Stomach (tissue), 9 donors: Measurements from ENCODE around the gene SCFD2. TPM values are rescaled to one million over a fixed set of nuclear protein-coding genes. Genes with fewer than 3 reads are reported as not detected.
A peak's percentile ranks its signal among the peaks of the same experiment; 100 is the strongest.

Source experiments
- DNase-seq, 2 donors: peaks; one replicate each; pipeline versions ENCODE4 v3.0.0 to v3.0.0-alpha.2; 2013 to 2019
- H3K27ac ChIP-seq, 5 donors: fragments of 200-600 bp in 4 of 5; sonication (generic) in 4 of 5; one replicate each; pipeline ENCODE4 v1.5.1; 2013 to 2019; ENCODE audit warnings: mild to moderate bottlenecking in 1 of 5, moderate library complexity in 1 of 5
- H3K27me3 ChIP-seq, 3 donors: fragments of 200-600 bp; sonication (generic); one replicate each; pipeline ENCODE4 v1.5.1; 2017 to 2019; ENCODE audit warnings: mixed run types in 1 of 3
- H3K36me3 ChIP-seq, 4 donors: fragments of 200-600 bp; sonication (generic); 1 replicate in 3 of 4; 2 replicates in 1 of 4; pipeline ENCODE4 v1.5.1; 2016 to 2019
- H3K4me1 ChIP-seq, 4 donors: fragments of 200-600 bp; sonication (generic); one replicate each; pipeline ENCODE4 v1.5.1; 2016 to 2019
- H3K4me3 ChIP-seq, 4 donors: fragments of 200-600 bp; sonication (generic) in 3 of 4; one replicate each; pipeline ENCODE4 v1.5.1; 2016 to 2019; ENCODE audit warnings: mild to moderate bottlenecking in 1 of 4
- H3K9me3 ChIP-seq, 4 donors: fragments of 200-600 bp; sonication (generic); one replicate each; pipeline ENCODE4 v1.5.1; 2016 to 2019
- EP300 ChIP-seq: sonication (generic); formaldehyde crosslinking; IDR thresholded peaks from one replicate; pipeline ENCODE4 v1.6.1; 2017; ENCODE audit warnings: antibody characterized with exemption
- POLR2A ChIP-seq, 4 donors: fragments of 450-650 bp; IDR thresholded peaks; one replicate each; pipeline ENCODE4 v1.6.1; 2016; ENCODE audit warnings: antibody characterized with exemption in 4 of 4, control low read depth in 2 of 4, mild to moderate bottlenecking in 1 of 4, moderate library complexity in 1 of 4
- POLR2AphosphoS5 ChIP-seq, 3 donors: sonication (generic); formaldehyde crosslinking; IDR thresholded peaks; one replicate each; pipeline ENCODE4 v1.6.1; 2016; ENCODE audit warnings: antibody characterized with exemption in 3 of 3
- WGBS, 5 donors: extraction: QIAGEN DNeasy Blood & Tissue Kit in 3 of 5; methylation state at CpG; one replicate each; pipeline versions ENCODE4 v1.1.5 to v1.1.7; 2013 to 2018; 5-methylcytosine and 5-hydroxymethylcytosine counted together
- intact Hi-C: fragments of 100-400 bp; cut with DNase I; formaldehyde crosslinking; loops from one replicate; pipeline ENCODE4 v1.15.1; 2023; ENCODE audit warnings: low total_unique reads
- polyA plus RNA-seq, 3 donors: library from polyadenylated mRNA; stranded (reverse); fragments of 200-250 nt; gene quantifications; one replicate each; pipeline ENCODE4 v1.2.3, GENCODE V29; 2013
- total RNA-seq, 5 donors: library from RNA; depleted of rRNA; stranded (reverse); fragments of >200 nt; gene quantifications; one replicate each; pipeline versions ENCODE4 v1.1.0 to v1.2.3, GENCODE V29; 2014 to 2016
- TF ChIP-seq, protein P1 (sequence below), 7 experiments: fragments of 450-650 bp in 4 of 7; fragments of 200-600 bp in 3 of 7; sonication (generic) in 3 of 7; IDR thresholded peaks; one replicate each; pipeline ENCODE4 v1.5.1; 2016 to 2019; ENCODE audit warnings: antibody characterized with exemption in 7 of 7, control low read depth in 2 of 7, mild to moderate bottlenecking in 1 of 7
- donor health status: healthy with polysubstance abuse.
- donor health status: Bipolar disorder and iron deficiency.
- donor health status: healthy.

Gene SCFD2
- total and polyA plus RNA-seq, 8 donors = 2.9 to 40.2 (median 11.1) TPM

- H3K4me1 ChIP-seq = peaks cover 0 to 38% (median under 1%) of the 10 kb centered on the region in 4 donors
- intact Hi-C loops = no loop called here
- WGBS, 5 donors = 83 to 94% (median 89%) methylated on average over 3 of the region's 3 CpGs
- H3K9me3 ChIP-seq = no peaks in the 10 kb centered on the region
- no peaks in the 10 kb centered on the region for H3K36me3 ChIP-seq
- H3K27ac ChIP-seq = no peak overlapping the region
- no peaks in the 10 kb centered on the region for H3K27me3 ChIP-seq
- H3K4me3 ChIP-seq = no peak overlapping the region
- TF ChIP-seq POLR2AphosphoS5 (IDR thresholded peaks at IDR 0.05) = no peak
- TF ChIP-seq POLR2A (IDR thresholded peaks at IDR 0.05) = no peak
- TF ChIP-seq, protein P1, sequence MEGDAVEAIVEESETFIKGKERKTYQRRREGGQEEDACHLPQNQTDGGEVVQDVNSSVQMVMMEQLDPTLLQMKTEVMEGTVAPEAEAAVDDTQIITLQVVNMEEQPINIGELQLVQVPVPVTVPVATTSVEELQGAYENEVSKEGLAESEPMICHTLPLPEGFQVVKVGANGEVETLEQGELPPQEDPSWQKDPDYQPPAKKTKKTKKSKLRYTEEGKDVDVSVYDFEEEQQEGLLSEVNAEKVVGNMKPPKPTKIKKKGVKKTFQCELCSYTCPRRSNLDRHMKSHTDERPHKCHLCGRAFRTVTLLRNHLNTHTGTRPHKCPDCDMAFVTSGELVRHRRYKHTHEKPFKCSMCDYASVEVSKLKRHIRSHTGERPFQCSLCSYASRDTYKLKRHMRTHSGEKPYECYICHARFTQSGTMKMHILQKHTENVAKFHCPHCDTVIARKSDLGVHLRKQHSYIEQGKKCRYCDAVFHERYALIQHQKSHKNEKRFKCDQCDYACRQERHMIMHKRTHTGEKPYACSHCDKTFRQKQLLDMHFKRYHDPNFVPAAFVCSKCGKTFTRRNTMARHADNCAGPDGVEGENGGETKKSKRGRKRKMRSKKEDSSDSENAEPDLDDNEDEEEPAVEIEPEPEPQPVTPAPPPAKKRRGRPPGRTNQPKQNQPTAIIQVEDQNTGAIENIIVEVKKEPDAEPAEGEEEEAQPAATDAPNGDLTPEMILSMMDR (IDR thresholded peaks at IDR 0.05) = no peak
- TF ChIP-seq EP300 = no peak
- no peak for DNase-seq
These were observed 360.1 kb downstream of the SCFD2 start for GRCh38 chr4:53005808-53006207.

- peaks cover 0 to 32% (median 0%) of the 10 kb centered on the region in 4 donors for H3K4me1 ChIP-seq
- H3K36me3 ChIP-seq = no peaks in the 10 kb centered on the region
- intact Hi-C loops = no loop called here
- TF ChIP-seq EP300 (no peak), POLR2AphosphoS5 (IDR thresholded peaks at IDR 0.05) (no peak)
- H3K4me3 ChIP-seq = no peak overlapping the region
- WGBS, 5 donors = 79 to 91% (median 81%) methylated on average over 2 of the region's 2 CpGs
- H3K27ac ChIP-seq = no peak overlapping the region
- DNase-seq = peak in 1 of 2 donors; percentile 30
- H3K9me3 ChIP-seq = no peaks in the 10 kb centered on the region
- no peaks in the 10 kb centered on the region for H3K27me3 ChIP-seq
These were observed 360.7 kb downstream of the SCFD2 start for GRCh38 chr4:53005149-53005546.

- Histone ChIP-seq H3K36me3 (no peaks in the 10 kb centered on the region), H3K27me3 (no peaks in the 10 kb centered on the region), H3K4me3 (no peak overlapping the region), H3K4me1 (peaks cover 0 to 26% (median 0%) of the 10 kb centered on the region in 4 donors), H3K9me3 (no peaks in the 10 kb centered on the region), H3K27ac (no peak overlapping the region)
- DNase-seq = no peak
- intact Hi-C loops = no loop called here
- WGBS, 5 donors = 91 to 96% (median 95%) methylated on average over 10 of the region's 10 CpGs
- TF ChIP-seq EP300 = no peak
- no peak for TF ChIP-seq POLR2AphosphoS5 (IDR thresholded peaks at IDR 0.05)
- TF ChIP-seq POLR2A (IDR thresholded peaks at IDR 0.05) = no peak
- TF ChIP-seq, protein P1 (IDR thresholded peaks at IDR 0.05) = no peak
These were observed 361.2 kb downstream of the SCFD2 start for GRCh38 chr4:53004497-53005148.

DNA sequence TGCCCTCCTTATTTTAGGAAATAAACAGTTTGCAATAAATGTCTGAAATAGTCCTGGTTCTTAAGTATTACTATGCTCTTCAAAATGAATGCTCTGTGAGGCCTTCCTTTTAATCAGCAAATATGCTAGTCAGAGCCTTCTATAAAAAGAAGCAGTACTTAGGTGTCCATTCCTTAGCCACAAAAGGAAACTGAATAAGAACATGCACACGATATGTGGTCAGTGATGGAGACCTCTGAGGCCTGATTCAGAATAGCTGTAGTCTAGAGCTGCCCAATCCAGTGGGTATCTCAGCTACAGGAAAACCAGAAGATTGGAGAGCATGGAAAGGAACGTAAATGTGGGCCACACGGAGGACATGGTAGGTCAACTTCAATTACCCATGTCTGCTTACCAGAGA is 361.9 kb downstream of the SCFD2 start:
- DNase-seq = no peak
- Histone ChIP-seq H3K4me1 (peaks cover 0 to 20% (median 0%) of the 10 kb centered on the region in 4 donors), H3K27me3 (no peaks in the 10 kb centered on the region), H3K9me3 (no peaks in the 10 kb centered on the region), H3K27ac (no peak overlapping the region), H3K4me3 (no peak overlapping the region), H3K36me3 (no peaks in the 10 kb centered on the region)
- 90 to 93% (median 92%) methylated on average over 3 of the region's 3 CpGs for WGBS, 5 donors
- TF ChIP-seq EP300 (no peak), POLR2A (IDR thresholded peaks at IDR 0.05) (no peak), POLR2AphosphoS5 (IDR thresholded peaks at IDR 0.05) (no peak)
- TF ChIP-seq, protein P1 (IDR thresholded peaks at IDR 0.05) = no peak
- intact Hi-C loops = no loop called here

- intact Hi-C loops = no loop called here
- no peak overlapping the region for H3K27ac ChIP-seq
- no peaks in the 10 kb centered on the region for H3K9me3 ChIP-seq
- WGBS, 5 donors = 95 to 100% (median 96%) methylated on average over 6 of the region's 6 CpGs
- DNase-seq = no peak
- no peaks in the 10 kb centered on the region for H3K36me3 ChIP-seq
- no peak for TF ChIP-seq POLR2AphosphoS5 (IDR thresholded peaks at IDR 0.05)
- TF ChIP-seq POLR2A (IDR thresholded peaks at IDR 0.05) = no peak
- TF ChIP-seq EP300 = no peak
- TF ChIP-seq, protein P1 (IDR thresholded peaks at IDR 0.05) = no peak
- no peaks in the 10 kb centered on the region for H3K27me3 ChIP-seq
- H3K4me1 ChIP-seq = peaks cover 7 to 21% (median 11%) of the 10 kb centered on the region in 4 donors
- H3K4me3 ChIP-seq = no peak overlapping the region
These were observed 365.3 kb downstream of the SCFD2 start for GRCh38 chr4:53000560-53000959.
